H1 (cell line): ENCODE results near the gene POLR2H. TPM values are rescaled to one million over a fixed set of nuclear protein-coding genes. Genes with fewer than 3 reads are reported as not detected.

Experiments used
- CTCF ChIA-PET: fragments of 300-600 bp; sonication (Branson Sonifier 250); formaldehyde crosslinking; loops from one replicate; lab custom pipeline; 2021; ENCODE audit not compliant: partially characterized antibody; lab: Charles Lee
- POLR2A ChIA-PET: fragments of 300-600 bp; sonication (Branson Sonifier 250); formaldehyde crosslinking; loops from one replicate; lab custom pipeline; 2021; ENCODE audit warnings: inconsistent platforms; ENCODE audit not compliant: partially characterized antibody; lab: Charles Lee
- DNase-seq, 2 experiments: peaks; one replicate each; pipeline versions ENCODE4 v3.0.0 to v3.0.0-alpha.2; 2010 to 2022; ENCODE audit warnings: low spot score in 2 of 2, low read depth in 1 of 2, mixed read lengths in 1 of 2
- FAIRE-seq: peaks from 2 replicates; lab custom pipeline; 2011; peaks lifted over from hg19 to GRCh38; lab: Jason Lieb, UNC
- H2AFZ ChIP-seq: 2 replicates; pipeline ENCODE4 v1.8.1; 2012; ENCODE audit warnings: low read length, inconsistent platforms
- H2AK5ac ChIP-seq: 2 replicates; pipeline ENCODE4 v1.6.1; 2013; ENCODE audit warnings: low read depth, low read length
- H2BK120ac ChIP-seq: replicated peaks from 2 replicates; pipeline ENCODE3; 2013; ENCODE audit warnings: low read depth, low read length, inconsistent platforms
- H2BK12ac ChIP-seq: 2 replicates; pipeline ENCODE4 v1.6.1; 2013; ENCODE audit warnings: low read depth, low read length
- H2BK15ac ChIP-seq: 2 replicates; pipeline ENCODE4 v1.6.1; 2013; ENCODE audit warnings: low read length
- H2BK20ac ChIP-seq: 2 replicates; pipeline ENCODE4 v1.6.1; 2013; ENCODE audit warnings: low read length
- H2BK5ac ChIP-seq: 2 replicates; pipeline ENCODE4 v1.6.1; 2013; ENCODE audit warnings: low read depth, low read length
- H3K14ac ChIP-seq: 2 replicates; pipeline ENCODE4 v1.6.1; 2013; ENCODE audit warnings: inconsistent platforms; ENCODE audit not compliant: insufficient read length
- H3K18ac ChIP-seq: 2 replicates; pipeline ENCODE4 v1.6.1; 2013; ENCODE audit warnings: low read length; ENCODE audit errors: extremely low read depth
- H3K23ac ChIP-seq: 2 replicates; pipeline ENCODE4 v1.6.1; 2013; ENCODE audit warnings: inconsistent platforms; ENCODE audit not compliant: insufficient read length
- H3K23me2 ChIP-seq: 2 replicates; pipeline ENCODE4 v1.6.1; 2013; ENCODE audit warnings: low read depth, low read length
- H3K27ac ChIP-seq: 2 replicates; pipeline ENCODE4 v1.6.1; 2011; ENCODE audit warnings: low read depth, low read length, inconsistent platforms
- H3K27me3 ChIP-seq, 4 experiments: replicated peaks in 1 of 4; 1 replicate in 1 of 4; 2 replicates in 3 of 4; pipeline versions ENCODE4 v1.6.1 to v1.8.1; 2011 to 2013; ENCODE audit warnings: low read length in 3 of 4, mild to moderate bottlenecking in 3 of 4, inconsistent platforms in 2 of 4, mixed read lengths in 2 of 4, moderate library complexity in 1 of 4; ENCODE audit not compliant: control insufficient read depth in 3 of 4, insufficient read depth in 3 of 4; ENCODE audit errors: extremely low read depth in 1 of 4
- H3K36me3 ChIP-seq, 4 experiments: 2 replicates each; pipeline versions ENCODE4 v1.6.1 to v1.8.1; 2011 to 2013; ENCODE audit warnings: mild to moderate bottlenecking in 4 of 4, low read length in 3 of 4, moderate library complexity in 2 of 4, control low read depth in 1 of 4, inconsistent platforms in 1 of 4; ENCODE audit not compliant: insufficient read depth in 4 of 4, control insufficient read depth in 2 of 4
- H3K4ac ChIP-seq: replicated peaks from 2 replicates; pipeline ENCODE3; 2013; ENCODE audit warnings: low read length, low read depth, mixed read lengths, inconsistent platforms; ENCODE audit not compliant: insufficient read length
- H3K4me1 ChIP-seq, 4 experiments: replicated peaks in 1 of 4; 1 replicate in 1 of 4; 2 replicates in 3 of 4; pipeline versions ENCODE4 v1.6.1 to v1.8.1; 2011 to 2013; ENCODE audit warnings: low read length in 3 of 4, inconsistent platforms in 2 of 4, mixed read lengths in 1 of 4; ENCODE audit not compliant: insufficient read depth in 4 of 4, control insufficient read depth in 3 of 4
- H3K4me2 ChIP-seq, 2 experiments: 2 replicates each; pipeline versions ENCODE4 v1.6.1 to v1.8.1; 2011 to 2013; ENCODE audit warnings: low read depth in 2 of 2, low read length in 2 of 2, control low read depth in 1 of 2, inconsistent platforms in 1 of 2, mild to moderate bottlenecking in 1 of 2; ENCODE audit not compliant: insufficient read depth in 1 of 2
- H3K4me3 ChIP-seq, 4 experiments: fragments of 200-600, 300-600 bp in 1 of 4; sonication (generic), shearing (Covaris generic), sonication (Bioruptor Twin) in 1 of 4; 2 replicates each; pipeline versions ENCODE4 v1.5.1 to v1.8.1; 2011 to 2016; ENCODE audit warnings: low read length in 4 of 4, low read depth in 3 of 4, control low read depth in 2 of 4, inconsistent platforms in 2 of 4, mild to moderate bottlenecking in 2 of 4, mixed read lengths in 1 of 4, moderate library complexity in 1 of 4; ENCODE audit not compliant: insufficient read depth in 2 of 4; ENCODE audit errors: extremely low read depth in 1 of 4
- H3K56ac ChIP-seq: replicated peaks from 2 replicates; pipeline ENCODE3; 2013; ENCODE audit warnings: low read depth, mild to moderate bottlenecking, mixed read lengths, low read length, inconsistent platforms; ENCODE audit not compliant: insufficient read length
- H3K79me1 ChIP-seq: 2 replicates; pipeline ENCODE4 v1.6.1; 2013; ENCODE audit warnings: low read depth, low read length, control low read depth
- H3K79me2 ChIP-seq, 2 experiments: 2 replicates each; pipeline versions ENCODE4 v1.6.1 to v1.8.1; 2012 to 2013; ENCODE audit warnings: low read length in 2 of 2, mild to moderate bottlenecking in 2 of 2, inconsistent platforms in 1 of 2; ENCODE audit not compliant: insufficient read depth in 2 of 2, control insufficient read depth in 1 of 2
- H3K9ac ChIP-seq, 4 experiments: replicated peaks in 1 of 4; 1 replicate in 1 of 4; 2 replicates in 3 of 4; pipeline versions ENCODE4 v1.6.1 to v1.8.1; 2011 to 2013; ENCODE audit warnings: low read depth in 3 of 4, low read length in 3 of 4, control low read depth in 2 of 4, mild to moderate bottlenecking in 2 of 4, moderate library complexity in 2 of 4, inconsistent platforms in 1 of 4; ENCODE audit errors: extremely low read depth in 1 of 4
- H3K9me3 ChIP-seq, 2 experiments: 2 replicates each; pipeline versions ENCODE4 v1.6.1 to v1.8.1; 2012 to 2013; ENCODE audit warnings: mild to moderate bottlenecking in 2 of 2, moderate library complexity in 2 of 2, control low read depth in 1 of 2, inconsistent platforms in 1 of 2, low read depth in 1 of 2, low read length in 1 of 2, mixed read lengths in 1 of 2; ENCODE audit not compliant: insufficient read depth in 2 of 2
- H4K20me1 ChIP-seq, 2 experiments: replicated peaks in 1 of 2; 2 replicates each; pipeline versions ENCODE3 to v1.8.1; 2011 to 2013; ENCODE audit warnings: inconsistent platforms in 2 of 2, low read length in 2 of 2, mild to moderate bottlenecking in 1 of 2; ENCODE audit not compliant: insufficient read depth in 2 of 2, control insufficient read depth in 1 of 2
- H4K5ac ChIP-seq: 2 replicates; pipeline ENCODE4 v1.6.1; 2013; ENCODE audit warnings: low read length, low read depth, mixed read lengths, inconsistent platforms; ENCODE audit not compliant: insufficient read length
- H4K8ac ChIP-seq: 2 replicates; pipeline ENCODE4 v1.8.0; 2013; ENCODE audit warnings: mild to moderate bottlenecking, moderate library complexity, low read length, inconsistent platforms; ENCODE audit not compliant: insufficient read depth; ENCODE audit errors: extremely low read depth
- H4K91ac ChIP-seq: replicated peaks from 2 replicates; pipeline ENCODE3; 2013; ENCODE audit warnings: low read length, mixed read lengths, inconsistent platforms; ENCODE audit not compliant: insufficient read length
- CBX8 ChIP-seq: fragments of 300-800, 300-1000 bp; sonication (generic); IDR thresholded peaks from 2 replicates; pipeline ENCODE4 v1.7.1; 2016; ENCODE audit warnings: low read depth, low read length, borderline replicate concordance
- GABPA ChIP-seq: IDR thresholded peaks from 2 replicates; pipeline ENCODE4 v1.6.1; 2011; ENCODE audit warnings: mild to moderate bottlenecking, low read length, moderate library complexity, borderline replicate concordance; ENCODE audit not compliant: insufficient read depth
- GTF2F1 ChIP-seq: IDR thresholded peaks from 2 replicates; pipeline ENCODE4 v1.6.1; 2012; ENCODE audit warnings: low read depth, low read length, improper control_type of control experiment, borderline replicate concordance
- JUN ChIP-seq: IDR thresholded peaks from 2 replicates; pipeline ENCODE4 v1.6.1; 2011; ENCODE audit warnings: low read depth, mild to moderate bottlenecking, improper control_type of control experiment, low read length
- KDM4A ChIP-seq: IDR thresholded peaks from one replicate; pipeline ENCODE4 v1.7.1; 2012; ENCODE audit warnings: low read depth, mild to moderate bottlenecking, moderate library complexity, low read length, inconsistent platforms; ENCODE audit not compliant: severe bottlenecking
- PHF8 ChIP-seq: fragments of 200-600 bp; sonication (generic); conservative IDR thresholded peaks from 2 replicates; pipeline ENCODE4 v1.7.1; 2012; ENCODE audit warnings: low read depth, mild to moderate bottlenecking, inconsistent platforms, low read length, moderate library complexity
- TAF7 ChIP-seq: optimal IDR thresholded peaks from 2 replicates; pipeline ENCODE3; 2011; ENCODE audit warnings: low read depth, mild to moderate bottlenecking, inconsistent platforms, low read length, moderate library complexity, borderline replicate concordance
- TBP ChIP-seq: IDR thresholded peaks from 2 replicates; pipeline ENCODE4 v1.6.1; 2011; ENCODE audit warnings: low read depth, low read length, improper control_type of control experiment
- WGBS, 2 experiments: shearing (Covaris generic) in 1 of 2; methylation state at CpG; one replicate each; pipeline versions ENCODE4 v1.1.6 to v1.1.7; 2013 to 2015; ENCODE audit warnings: low lambda C conversion rate in 2 of 2, mixed read lengths in 2 of 2, inconsistent platforms in 1 of 2, low coverage in 1 of 2, missing lambda C conversion rate in 1 of 2; ENCODE audit not compliant: insufficient replicate concordance in 2 of 2, insufficient coverage in 1 of 2, insufficient read length in 1 of 2; ENCODE audit errors: extremely low coverage in 1 of 2, missing lambda C conversion rate in 1 of 2; 5-methylcytosine and 5-hydroxymethylcytosine counted together
- polyA plus RNA-seq, 7 experiments: library from polyadenylated mRNA; depleted of rRNA in 3 of 7; stranded (reverse) in 5 of 7; unstranded in 2 of 7; fragments of >200 nt in 5 of 7; fragments of 200-250 nt in 2 of 7; gene quantifications; 1 replicate in 5 of 7; 2 replicates in 1 of 7; 4 replicates in 1 of 7; pipeline versions ENCODE4 v1.2.1 to v1.2.3, GENCODE V29; 2011 to 2013; ENCODE audit warnings: missing spikeins in 2 of 7, mixed read lengths in 2 of 7
- total RNA-seq: library from RNA; stranded (reverse); fragmentation: NEBNext Ultra II Directional; extraction: Animal tissue kit (Norgen Biotek cat#: 25700); gene quantifications from 2 replicates; pipeline ENCODE4 v1.2.1, GENCODE V29; 2021

The POLR2H gene
- total and polyA plus RNA-seq, 2 of the 8 experiments (the other 6 are each of a cell fraction or from before 2014, with no cell fraction given) = 113 to 335 TPM

GRCh38 chr3:184314700-184315542 lies 46.6 kb upstream of the POLR2H start:
- no peaks in the 10 kb centered on the region; the same call in 1 of the 2 replicates for H3K23me2 ChIP-seq
- H3K4ac ChIP-seq = peak overlapping the region; percentile 85
- peaks cover 9 to 32% (median 19%) of the 10 kb centered on the region in 4 experiments; a peak in 7 of 8 replicates for H3K36me3 ChIP-seq
- peak overlapping the region; percentile 66; the same call in 1 of the 2 replicates for H2BK5ac ChIP-seq
- H3K4me1 ChIP-seq = peaks cover 3 to 9% (median 6%) of the 10 kb centered on the region in 4 experiments
- peak overlapping the region; percentile 59 for H3K56ac ChIP-seq
- H3K9ac ChIP-seq = peak overlapping the region; percentile 70 to 99 (median 88)
- H3K9me3 ChIP-seq = no peaks in the 10 kb centered on the region
- H3K79me1 ChIP-seq = peaks cover 11% of the 10 kb centered on the region
- no peak overlapping the region for H2BK20ac ChIP-seq
- POLR2A ChIA-PET = interaction anchor here (0.6 to 12.3 kb wide), 15 partner anchors 10 to 180 kb away, joined by 3 to 148 read pairs (median 5); partner anchors contain the start of genes CLCN2, EIF2B5, FAM131A and POLR2H
- H3K79me2 ChIP-seq = peaks cover 37 to 52% of the 10 kb centered on the region in 2 experiments
- H4K91ac ChIP-seq = no peak overlapping the region
- peak overlapping the region; percentile 19; the same call in 1 of the 2 replicates for H3K18ac ChIP-seq
- no peak overlapping the region for H2BK120ac ChIP-seq
- H3K14ac ChIP-seq = no peak overlapping the region
- WGBS, 2 experiments = 4% methylated on average over 26 of the region's 89 CpGs; no CpG with 5 or more reads in 1 of the 2 experiments
- 0 out of 2 replicates have a peak overlapping the region, but pooled peaks have one; percentile 65 for H2AK5ac ChIP-seq
- H4K5ac ChIP-seq = peak overlapping the region; percentile 80
- H3K4me3 ChIP-seq = peak overlapping the region; percentile 44 to 96 (median 77)
- CTCF ChIA-PET = interaction anchor here (0.5 to 1.9 kb wide), 5 partner anchors 10 to 1015 kb away, joined by 3 to 4 read pairs (median 4); no protein-coding TSS in a partner anchor
- DNase-seq = peak in 1 of 2 experiments; percentile 69
- H2AFZ ChIP-seq = no peak overlapping the region
- no peaks in the 10 kb centered on the region for H3K27me3 ChIP-seq
- no peak overlapping the region for H2BK15ac ChIP-seq
- H2BK12ac ChIP-seq = no peak overlapping the region
- no peak for FAIRE-seq
- H3K23ac ChIP-seq = no peak overlapping the region
- H3K27ac ChIP-seq = peak overlapping the region; percentile 82
- peak overlapping the region; percentile 85 to 97 for H3K4me2 ChIP-seq
- peaks cover 29 to 33% of the 10 kb centered on the region in 2 experiments for H4K20me1 ChIP-seq
- peak overlapping the region; percentile 96; the same call in 1 of the 2 replicates for H4K8ac ChIP-seq
- no peak for TF ChIP-seq GABPA
- peak; percentile 37 for TF ChIP-seq KDM4A
- no peak for TF ChIP-seq CBX8
- TF ChIP-seq PHF8 = peak; percentile 58
- no peak for TF ChIP-seq JUN
- TF ChIP-seq TAF7 = peak; percentile 39
- TF ChIP-seq TBP = 0 out of 2 replicates have a peak, but pooled peaks have one; percentile 7
- no peak for TF ChIP-seq GTF2F1
